HUES64 (cell line): Measurements from ENCODE around the gene INPP5B.
"Not testable (repeated sequence)": the region's sequence is repeated elsewhere in the genome, so short reads cannot be mapped to it uniquely, and the experiment has no call there.

Experiments used
- H3K27ac ChIP-seq: 2 replicates; pipeline ENCODE4 v1.7.0; 2013; ENCODE audit warnings: low read depth, low read length, inconsistent platforms
- H3K27me3 ChIP-seq: 2 replicates; pipeline ENCODE4 v1.6.1; 2013; ENCODE audit warnings: mild to moderate bottlenecking, low read length; ENCODE audit not compliant: insufficient read depth
- H3K36me3 ChIP-seq: 2 replicates; pipeline ENCODE4 v1.6.1; 2013; ENCODE audit warnings: mild to moderate bottlenecking, low read length; ENCODE audit not compliant: insufficient read depth
- H3K4me1 ChIP-seq: 2 replicates; pipeline ENCODE4 v1.6.1; 2013; ENCODE audit warnings: mild to moderate bottlenecking, low read length, moderate library complexity; ENCODE audit not compliant: insufficient read depth
- H3K4me3 ChIP-seq: 2 replicates; pipeline ENCODE4 v1.5.1; 2013; ENCODE audit warnings: mild to moderate bottlenecking, low read length, moderate library complexity
- H3K9ac ChIP-seq: 2 replicates; pipeline ENCODE4 v1.6.1; 2013; ENCODE audit warnings: mild to moderate bottlenecking, low read depth, low read length
- H3K9me3 ChIP-seq: 2 replicates; pipeline ENCODE4 v1.6.1; 2013; ENCODE audit warnings: low read depth, low read length; ENCODE audit not compliant: insufficient read depth
- WGBS: fragments of 150-250, 120-280 bp; methylation state at CpG from one replicate; pipeline ENCODE4 v1.1.7; 2013; ENCODE audit warnings: missing lambda C conversion rate; 5-methylcytosine and 5-hydroxymethylcytosine counted together

INPP5B gene

DNA sequence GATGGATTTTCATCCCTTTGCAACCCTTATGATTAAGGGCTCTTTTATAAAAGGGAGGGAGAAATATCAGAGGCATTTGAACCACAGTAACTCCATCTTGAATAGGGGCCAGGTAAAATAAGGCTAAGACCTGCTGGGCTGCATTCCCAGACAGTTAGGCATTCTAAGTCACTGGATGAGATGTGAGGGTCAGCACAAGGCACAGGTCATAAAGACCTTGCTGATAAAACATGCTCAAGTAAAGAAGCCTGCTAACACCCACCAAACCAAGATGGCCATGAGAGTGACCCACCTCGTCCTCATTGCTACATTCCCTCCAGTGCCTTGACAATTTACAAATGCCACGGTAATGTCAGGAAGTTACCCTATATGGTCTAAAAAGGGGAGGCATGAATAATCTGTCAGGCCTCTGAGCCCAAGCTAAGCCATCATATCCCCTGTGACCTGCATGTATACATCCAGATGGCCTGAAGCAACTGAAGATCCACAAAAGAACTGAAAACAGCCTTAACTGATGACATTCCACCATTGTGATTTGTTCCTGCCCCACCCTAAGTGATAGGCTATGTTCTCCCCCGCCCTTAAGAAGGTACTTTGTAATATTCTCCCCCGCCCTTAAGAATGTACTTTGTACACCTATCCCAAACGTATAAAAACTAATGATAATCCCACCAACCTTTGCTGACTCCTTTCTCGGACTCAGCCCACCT is 39.3 kb downstream of the INPP5B start:
- H3K36me3 ChIP-seq, H3K4me3 ChIP-seq, H3K27ac ChIP-seq, H3K4me1 ChIP-seq, H3K27me3 ChIP-seq, H3K9ac ChIP-seq: not testable (repeated sequence)
- 97% methylated on average over 6 of the region's 6 CpGs for WGBS
- H3K9me3 ChIP-seq = peaks cover 24% of the 10 kb centered on the region

DNA sequence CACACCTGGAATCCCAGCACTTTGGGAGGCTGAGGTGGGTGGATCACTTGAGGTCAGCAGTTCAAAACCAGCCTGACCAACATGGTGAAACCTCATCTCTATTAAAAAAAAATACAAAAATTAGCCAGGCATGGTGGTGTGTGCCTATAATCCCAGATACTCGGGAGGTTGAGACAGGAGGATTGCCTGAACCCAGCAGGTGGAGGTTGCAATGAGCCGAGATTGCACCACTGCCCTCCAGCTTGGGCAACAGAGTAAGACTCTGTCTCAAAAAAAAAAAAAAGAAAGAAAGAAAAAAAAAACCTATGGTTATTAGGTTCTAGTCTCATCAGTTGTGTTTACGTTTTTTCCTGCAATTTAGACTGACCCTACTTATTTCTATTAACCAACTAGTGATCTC is 40.3 kb downstream of the INPP5B start:
- not testable (repeated sequence) for H3K36me3 ChIP-seq, H3K27ac ChIP-seq, H3K27me3 ChIP-seq, H3K4me3 ChIP-seq, H3K4me1 ChIP-seq, H3K9ac ChIP-seq
- 97% methylated on average over 2 of the region's 3 CpGs for WGBS
- H3K9me3 ChIP-seq = peaks cover 18% of the 10 kb centered on the region

DNA sequence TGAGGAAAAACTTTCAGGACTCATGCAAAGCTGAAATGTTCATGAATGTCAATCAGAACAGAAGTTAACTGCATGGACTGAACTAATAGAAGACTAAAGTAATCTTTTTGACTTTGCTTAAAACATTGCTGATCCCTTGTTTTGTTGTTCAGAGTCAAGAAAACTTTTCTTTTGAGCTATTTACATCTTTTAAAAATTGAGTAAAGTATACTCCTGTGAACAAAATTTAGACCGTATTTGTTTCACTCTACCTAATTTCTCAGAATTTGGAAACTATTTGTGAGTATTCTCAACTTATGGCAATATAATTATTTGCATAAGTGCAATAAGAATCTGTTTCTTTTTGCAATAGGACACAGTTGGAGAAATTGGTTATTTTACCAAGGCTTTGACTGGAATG is 41.1 kb downstream of the INPP5B start:
- H3K27ac ChIP-seq = no peak overlapping the region
- peaks cover 18% of the 10 kb centered on the region for H3K9me3 ChIP-seq
- WGBS = no CpG with 5 or more reads among the region's 1 CpG
- no peak overlapping the region for H3K9ac ChIP-seq
- H3K36me3 ChIP-seq = no peaks in the 10 kb centered on the region
- H3K27me3 ChIP-seq = no peaks in the 10 kb centered on the region
- no peak overlapping the region for H3K4me3 ChIP-seq
- no peaks in the 10 kb centered on the region for H3K4me1 ChIP-seq

DNA sequence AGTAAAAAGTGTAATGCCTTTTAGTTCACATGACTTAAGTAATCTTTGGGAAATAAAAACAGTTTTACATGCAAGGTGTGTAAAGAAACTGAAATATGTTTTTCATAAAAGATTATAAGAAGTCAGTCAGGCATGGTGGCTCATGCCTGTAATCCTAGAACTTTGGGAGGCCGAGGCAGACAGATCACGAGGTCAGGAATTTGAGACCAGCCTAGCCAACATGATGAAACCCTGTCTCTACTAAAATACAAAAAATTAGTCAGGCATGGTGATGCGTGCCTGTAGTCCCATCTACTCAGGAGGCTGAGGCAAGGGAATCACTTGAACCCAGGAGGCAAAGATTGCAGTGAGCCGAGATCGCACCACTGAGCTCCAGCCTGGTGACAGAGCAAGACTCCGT is 42.9 kb downstream of the INPP5B start:
- H3K4me1 ChIP-seq, H3K4me3 ChIP-seq, H3K27me3 ChIP-seq, H3K36me3 ChIP-seq, H3K27ac ChIP-seq, H3K9ac ChIP-seq: not testable (repeated sequence)
- WGBS = 97% methylated on average over 5 of the region's 6 CpGs
- peaks cover 18% of the 10 kb centered on the region for H3K9me3 ChIP-seq

DNA sequence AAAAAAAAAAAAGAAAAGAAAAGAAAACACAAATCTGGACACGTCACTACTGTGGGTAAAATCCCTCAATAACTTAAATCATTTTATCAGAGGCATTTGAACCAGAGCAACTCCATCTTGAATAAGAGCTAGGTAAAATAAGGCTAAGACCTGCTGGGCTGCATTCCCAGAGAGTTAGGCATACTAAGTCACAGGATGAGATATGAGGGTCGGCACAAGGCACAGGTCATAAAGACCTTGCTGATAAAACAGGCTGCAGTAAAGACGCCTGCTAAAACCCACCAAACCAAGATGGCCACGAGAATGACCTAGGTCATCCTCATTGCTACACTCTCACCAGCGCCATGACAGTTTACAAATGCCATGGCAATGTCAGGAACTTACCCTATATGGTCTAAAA is 43.9 kb downstream of the INPP5B start:
- Histone ChIP-seq H3K4me3 (no peak overlapping the region), H3K27ac (no peak overlapping the region), H3K9me3 (peaks cover 18% of the 10 kb centered on the region), H3K9ac (no peak overlapping the region), H3K36me3 (no peaks in the 10 kb centered on the region), H3K4me1 (no peaks in the 10 kb centered on the region), H3K27me3 (no peaks in the 10 kb centered on the region)
- WGBS = 94% methylated on average over 4 of the region's 5 CpGs

DNA sequence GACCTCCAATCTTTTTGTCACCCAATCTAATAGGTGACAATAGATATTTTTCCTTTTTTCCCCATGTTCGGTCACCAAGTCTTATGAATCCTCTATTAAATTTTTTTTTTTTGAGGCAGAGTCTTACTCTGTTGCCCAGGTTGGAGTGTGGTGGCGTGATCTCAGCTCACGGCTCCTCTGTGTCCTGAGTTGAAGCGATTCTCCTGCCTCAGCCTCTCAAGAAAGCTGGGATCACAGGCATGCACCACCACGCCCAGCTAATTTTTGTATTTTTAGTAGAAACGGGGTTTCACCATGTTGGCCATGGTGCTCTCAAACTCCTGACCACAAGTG is 45.0 kb downstream of the INPP5B start:
- no peak overlapping the region for H3K9ac ChIP-seq
- WGBS = 93% methylated on average over 6 of the region's 6 CpGs
- no peaks in the 10 kb centered on the region for H3K4me1 ChIP-seq
- H3K27ac ChIP-seq = no peak overlapping the region
- no peaks in the 10 kb centered on the region for H3K36me3 ChIP-seq
- no peak overlapping the region for H3K4me3 ChIP-seq
- H3K9me3 ChIP-seq = peaks cover 15% of the 10 kb centered on the region
- H3K27me3 ChIP-seq = no peaks in the 10 kb centered on the region

DNA sequence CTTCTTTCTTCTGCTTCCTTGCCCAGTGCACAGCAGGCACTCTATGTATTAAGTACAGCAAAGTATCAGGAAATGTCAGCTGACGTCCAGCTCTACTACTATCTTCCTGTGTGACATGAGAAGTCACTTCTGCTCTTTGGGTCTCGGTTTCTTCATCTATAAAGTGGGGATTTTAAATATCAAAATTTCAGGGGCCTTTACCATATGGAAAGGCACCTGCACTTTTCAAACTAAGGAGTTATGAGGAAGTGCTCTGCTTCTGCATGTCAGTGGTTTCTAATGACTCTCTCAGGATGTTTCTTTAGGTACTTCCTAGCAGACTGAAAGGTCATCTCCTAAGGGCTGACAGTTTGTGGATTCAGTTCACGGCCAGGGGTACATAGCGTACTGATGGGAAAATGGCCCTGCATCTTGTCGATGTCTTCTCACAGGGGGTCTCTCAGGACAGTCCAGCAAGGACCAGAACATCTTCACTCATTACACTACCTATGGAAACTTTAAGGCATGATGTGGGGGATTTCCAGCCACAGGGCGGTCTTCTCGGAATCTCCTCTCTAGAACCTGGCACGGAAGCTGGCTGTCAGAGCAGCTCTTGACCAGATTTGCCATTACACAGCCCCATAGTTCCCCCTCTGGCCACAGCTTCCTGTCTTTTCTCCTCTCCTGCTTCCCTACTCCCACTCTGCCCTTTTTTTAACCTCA is 45.5 kb downstream of the INPP5B start:
- Histone ChIP-seq H3K4me1 (no peaks in the 10 kb centered on the region), H3K27me3 (no peaks in the 10 kb centered on the region), H3K36me3 (no peaks in the 10 kb centered on the region), H3K9ac (no peak overlapping the region), H3K9me3 (peaks cover 14% of the 10 kb centered on the region), H3K4me3 (no peak overlapping the region), H3K27ac (no peak overlapping the region)
- 90% methylated on average over 8 of the region's 8 CpGs for WGBS

DNA sequence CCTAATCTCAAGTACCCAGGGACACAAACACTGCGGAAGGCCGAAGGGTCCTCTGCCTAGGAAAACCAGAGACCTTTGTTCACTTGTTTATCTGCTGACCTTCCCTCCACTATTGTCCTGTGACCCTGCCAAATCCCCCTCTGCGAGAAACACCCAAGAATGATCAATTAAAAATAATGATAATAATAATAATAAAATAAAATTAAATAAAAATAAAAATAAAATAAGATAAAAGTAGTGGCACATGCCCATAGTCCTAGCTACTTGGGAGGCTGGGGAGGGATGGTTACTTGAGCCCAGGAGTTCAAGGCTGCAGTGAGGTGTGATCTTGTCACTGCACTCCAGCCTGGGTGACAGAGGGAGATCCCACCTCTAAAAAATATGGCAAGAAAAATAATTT is 49.3 kb downstream of the INPP5B start:
- not testable (repeated sequence) for H3K36me3 ChIP-seq, H3K4me1 ChIP-seq, H3K9ac ChIP-seq, H3K27me3 ChIP-seq, H3K9me3 ChIP-seq, H3K27ac ChIP-seq, H3K4me3 ChIP-seq
- WGBS = no CpG with 5 or more reads among the region's 3 CpGs

DNA sequence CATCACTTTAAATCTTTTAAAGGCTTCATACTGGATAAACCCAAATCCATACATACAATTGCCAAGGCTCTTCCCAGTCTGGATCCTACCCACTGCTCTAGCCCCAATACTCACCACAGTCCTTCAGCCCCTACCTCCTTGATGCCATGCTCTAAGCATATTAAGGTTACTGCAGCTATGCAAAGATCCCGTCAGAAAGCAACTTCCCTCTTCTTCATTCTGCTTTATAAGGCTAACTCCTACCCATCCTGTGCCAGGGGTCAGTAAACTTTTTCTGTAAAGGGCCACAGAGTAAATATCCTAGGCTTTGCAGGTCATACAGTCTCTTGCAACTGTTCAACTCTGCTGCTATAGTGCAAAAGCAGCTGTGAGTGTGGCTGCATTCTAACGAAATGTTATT is 53.2 kb downstream of the INPP5B start:
- no peaks in the 10 kb centered on the region for H3K9me3 ChIP-seq
- no peak overlapping the region for H3K27ac ChIP-seq
- H3K36me3 ChIP-seq = peaks cover 12% of the 10 kb centered on the region
- no peaks in the 10 kb centered on the region for H3K27me3 ChIP-seq
- H3K4me1 ChIP-seq = no peaks in the 10 kb centered on the region
- no peak overlapping the region for H3K9ac ChIP-seq
- no peak overlapping the region for H3K4me3 ChIP-seq
- 96% methylated on average over 2 of the region's 2 CpGs for WGBS

DNA sequence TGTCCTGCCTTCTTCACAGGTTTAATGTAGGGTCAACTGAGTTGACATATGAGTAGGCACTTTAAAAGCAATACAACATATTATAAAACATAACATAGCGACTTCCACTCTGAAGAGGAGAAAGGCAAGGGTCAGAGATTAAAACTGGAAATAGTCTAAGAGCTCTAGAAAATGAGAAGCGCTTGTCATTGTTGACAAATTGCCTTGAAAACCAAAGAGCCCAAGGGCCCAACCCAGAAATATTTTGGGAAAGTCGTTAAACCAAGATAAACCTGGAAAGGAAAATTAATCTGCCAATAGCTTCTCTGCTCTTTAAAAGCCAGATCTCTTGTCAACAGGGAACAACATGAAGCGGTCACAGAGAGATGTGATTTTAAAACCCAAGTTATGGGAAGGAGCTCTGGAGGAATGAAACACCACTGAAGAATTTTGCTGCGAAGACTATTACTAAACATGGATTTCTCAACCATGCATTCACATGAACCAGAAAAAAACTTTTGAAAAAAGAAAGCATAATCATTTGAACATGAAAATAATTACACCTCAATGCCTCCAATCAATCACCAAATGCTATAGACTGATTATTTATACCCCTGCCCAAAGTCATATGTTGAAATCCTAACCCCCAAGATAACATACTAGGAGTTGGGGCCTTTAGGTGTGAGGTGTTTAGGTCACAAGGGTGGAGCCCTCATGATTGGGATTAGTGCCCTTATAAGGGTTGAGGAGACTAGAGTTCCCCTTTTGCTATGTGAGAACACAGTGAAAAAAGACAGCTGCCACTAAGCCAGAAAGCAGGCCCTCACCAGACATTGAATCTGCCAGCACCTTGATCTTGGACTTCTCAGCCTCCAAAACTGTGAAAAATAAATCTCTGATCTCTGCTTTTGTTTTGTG is 54.5 kb downstream of the INPP5B start:
- H3K27ac ChIP-seq = no peak overlapping the region
- WGBS = 88% methylated on average over 5 of the region's 5 CpGs

DNA sequence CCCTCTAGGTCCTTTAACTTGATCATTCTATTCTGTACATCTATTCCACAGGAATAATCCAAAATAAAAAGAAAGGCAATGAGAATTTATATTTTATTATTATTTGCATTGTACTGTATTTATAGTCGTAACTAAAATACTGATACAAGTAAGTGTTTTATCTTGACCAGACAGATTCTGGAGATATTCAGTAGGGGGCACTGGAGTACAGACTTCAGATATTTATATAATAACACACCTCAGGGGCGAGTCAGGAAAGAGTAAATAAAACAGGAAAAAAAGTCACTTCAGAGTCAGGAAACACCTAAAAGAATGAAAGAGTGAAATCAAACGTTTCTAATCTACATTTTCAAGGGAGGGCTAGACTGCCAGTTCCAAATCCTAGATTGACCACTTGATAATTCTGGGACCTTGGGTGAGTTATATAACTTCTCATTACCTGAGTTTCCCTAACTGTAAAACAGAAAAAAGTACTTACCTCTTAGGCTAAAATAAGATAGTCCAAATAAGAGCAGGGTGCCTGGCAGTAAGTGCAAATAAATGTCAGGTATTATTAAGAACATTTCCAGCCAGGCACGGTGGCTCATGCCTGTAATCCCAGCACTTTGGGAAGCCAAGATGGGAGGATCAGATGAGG is 56.4 kb downstream of the INPP5B start:
- Histone ChIP-seq H3K9ac (no peak overlapping the region), H3K4me1 (no peaks in the 10 kb centered on the region), H3K36me3 (peaks cover 41% of the 10 kb centered on the region), H3K4me3 (no peak overlapping the region), H3K27ac (no peak overlapping the region), H3K9me3 (no peaks in the 10 kb centered on the region), H3K27me3 (no peaks in the 10 kb centered on the region)
- 78% methylated on average over 3 of the region's 4 CpGs for WGBS

More for the DNA sequence above, 54.5 kb downstream of the INPP5B start:
- H3K4me3 ChIP-seq = no peak overlapping the region
- peaks cover 25% of the 10 kb centered on the region for H3K36me3 ChIP-seq
- H3K9ac ChIP-seq = no peak overlapping the region
- no peaks in the 10 kb centered on the region for H3K9me3 ChIP-seq
- H3K4me1 ChIP-seq = no peaks in the 10 kb centered on the region
- H3K27me3 ChIP-seq = no peaks in the 10 kb centered on the region
